ENCODE results near the gene ZNF316.

The ZNF316 gene

GRCh38 chr7:6647080-6647479, 10.0 kb downstream of the ZNF316 start:
- no peak for DNase-seq (ENCODE audit: low spot score)
- in situ Hi-C loops (cut with MboI; ENCODE audit: low pct_unique_long_range_greater_than_20kb, low sequenced_read_pairs, unreplicated experiment) = no loop called here
- TF ChIP-seq, protein P1, sequence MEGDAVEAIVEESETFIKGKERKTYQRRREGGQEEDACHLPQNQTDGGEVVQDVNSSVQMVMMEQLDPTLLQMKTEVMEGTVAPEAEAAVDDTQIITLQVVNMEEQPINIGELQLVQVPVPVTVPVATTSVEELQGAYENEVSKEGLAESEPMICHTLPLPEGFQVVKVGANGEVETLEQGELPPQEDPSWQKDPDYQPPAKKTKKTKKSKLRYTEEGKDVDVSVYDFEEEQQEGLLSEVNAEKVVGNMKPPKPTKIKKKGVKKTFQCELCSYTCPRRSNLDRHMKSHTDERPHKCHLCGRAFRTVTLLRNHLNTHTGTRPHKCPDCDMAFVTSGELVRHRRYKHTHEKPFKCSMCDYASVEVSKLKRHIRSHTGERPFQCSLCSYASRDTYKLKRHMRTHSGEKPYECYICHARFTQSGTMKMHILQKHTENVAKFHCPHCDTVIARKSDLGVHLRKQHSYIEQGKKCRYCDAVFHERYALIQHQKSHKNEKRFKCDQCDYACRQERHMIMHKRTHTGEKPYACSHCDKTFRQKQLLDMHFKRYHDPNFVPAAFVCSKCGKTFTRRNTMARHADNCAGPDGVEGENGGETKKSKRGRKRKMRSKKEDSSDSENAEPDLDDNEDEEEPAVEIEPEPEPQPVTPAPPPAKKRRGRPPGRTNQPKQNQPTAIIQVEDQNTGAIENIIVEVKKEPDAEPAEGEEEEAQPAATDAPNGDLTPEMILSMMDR (IDR thresholded peaks at IDR 0.05; ENCODE audit: extremely low read depth, insufficient read depth, missing control alignments) = no peak

GRCh38 chr7:6647541-6647940, 10.4 kb downstream of the ZNF316 start:
- no peak for DNase-seq (ENCODE audit: low spot score)
- TF ChIP-seq, protein P1 (IDR thresholded peaks at IDR 0.05; ENCODE audit: extremely low read depth, insufficient read depth, missing control alignments) = no peak
- in situ Hi-C loops (cut with MboI; ENCODE audit: low pct_unique_long_range_greater_than_20kb, low sequenced_read_pairs, unreplicated experiment) = no loop called here

GRCh38 chr7:6648066-6648814, 11.1 kb downstream of the ZNF316 start:
- TF ChIP-seq, protein P1 (IDR thresholded peaks at IDR 0.05; ENCODE audit: extremely low read depth, insufficient read depth, missing control alignments) = no peak
- in situ Hi-C loops (cut with MboI; ENCODE audit: low pct_unique_long_range_greater_than_20kb, low sequenced_read_pairs, unreplicated experiment) = no loop called here
- no peak for DNase-seq (ENCODE audit: low spot score)

- in situ Hi-C loops (cut with MboI; ENCODE audit: low pct_unique_long_range_greater_than_20kb, low sequenced_read_pairs, unreplicated experiment) = no loop called here
- TF ChIP-seq, protein P1 (IDR thresholded peaks at IDR 0.05; ENCODE audit: extremely low read depth, insufficient read depth, missing control alignments) = no peak
- no peak for DNase-seq (ENCODE audit: low spot score)
Measured at GRCh38 chr7:6648815-6649104, 11.6 kb downstream of the ZNF316 start.

DNA sequence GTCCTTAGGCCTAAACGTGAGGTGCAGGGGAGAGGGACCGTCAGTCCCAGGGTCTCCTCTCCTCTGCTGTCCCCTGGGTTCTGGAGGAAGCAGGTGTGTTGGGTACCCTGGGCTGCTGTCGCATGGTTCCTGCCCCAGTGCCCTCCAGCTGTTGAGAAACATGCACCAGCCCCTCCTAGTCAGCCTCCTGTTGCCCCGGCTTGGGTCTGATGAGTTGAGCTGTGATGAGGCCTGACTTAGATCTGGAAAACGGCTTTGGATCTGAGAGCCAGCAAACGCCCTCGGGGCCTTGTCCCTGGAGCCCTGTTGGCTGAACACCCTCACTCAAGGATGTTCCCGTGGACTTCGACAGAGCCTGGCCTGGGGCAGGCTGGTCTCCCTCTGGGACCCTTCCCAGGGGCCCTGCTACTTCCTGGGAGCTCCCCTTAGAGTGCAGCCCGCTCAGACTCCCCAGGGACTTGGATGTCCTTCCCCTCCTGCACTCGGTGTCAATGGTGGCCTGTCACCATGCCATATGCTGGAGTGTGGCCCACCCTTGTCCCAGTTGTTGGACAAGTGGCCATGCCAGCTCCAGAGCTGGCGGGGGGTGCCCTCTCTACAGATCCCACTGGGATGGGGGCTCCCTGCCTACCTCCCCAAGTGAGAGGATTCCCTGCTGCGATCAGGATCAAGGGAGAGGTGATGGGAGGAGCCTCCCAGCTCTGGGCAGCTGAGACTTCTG, 12.3 kb downstream of the ZNF316 start:
- TF ChIP-seq, protein P1 (IDR thresholded peaks at IDR 0.05; ENCODE audit: extremely low read depth, insufficient read depth, missing control alignments) = no peak
- no peak for DNase-seq (ENCODE audit: low spot score)
- in situ Hi-C loops (cut with MboI; ENCODE audit: low pct_unique_long_range_greater_than_20kb, low sequenced_read_pairs, unreplicated experiment) = no loop called here

DNA sequence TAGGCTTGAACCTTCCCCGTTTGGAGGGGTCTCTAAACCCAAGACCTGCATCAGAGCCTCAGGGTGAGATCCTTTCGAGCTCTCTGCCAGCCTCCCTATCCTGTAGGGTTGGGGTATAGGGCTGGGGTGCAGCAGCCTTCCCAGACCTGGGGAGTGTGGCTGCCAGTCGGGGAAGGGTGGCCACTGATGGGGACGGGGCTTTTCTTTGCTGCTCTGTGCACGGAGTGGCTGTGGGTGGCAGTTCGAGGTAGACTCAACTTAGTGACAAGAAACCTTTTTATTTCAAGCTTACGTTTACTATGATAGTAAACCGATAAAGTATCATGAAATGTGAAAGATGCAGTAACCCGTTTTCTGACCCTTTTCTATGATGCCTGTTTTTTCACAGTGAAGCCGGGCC, 13.0 kb downstream of the ZNF316 start:
- in situ Hi-C loops (cut with MboI; ENCODE audit: low pct_unique_long_range_greater_than_20kb, low sequenced_read_pairs, unreplicated experiment) = no loop called here
- DNase-seq (ENCODE audit: low spot score) = no peak
- TF ChIP-seq, protein P1 (IDR thresholded peaks at IDR 0.05; ENCODE audit: extremely low read depth, insufficient read depth, missing control alignments) = no peak

Data from GM13977 (cell line).